Ecto neural progenitor cell (in vitro differentiated cells): Measurements from ENCODE around the gene SELENBP1.
"Not testable (repeated sequence)": the region's sequence is repeated elsewhere in the genome, so short reads cannot be mapped to it uniquely, and the experiment has no call there.

Experiments used
- DNase-seq: peaks from one replicate; pipeline ENCODE4 v3.0.0-alpha.2; 2018; ENCODE audit warnings: low spot score

The SELENBP1 gene

GRCh38 chr1:151377150-151377884 lies 4.8 kb upstream of the SELENBP1 start:
- no peak for DNase-seq

- no peak for DNase-seq
These were observed 691 bp upstream of the SELENBP1 start for GRCh38 chr1:151373196-151373595.

- no peak for DNase-seq
These were observed 991 bp downstream of the SELENBP1 start for GRCh38 chr1:151371370-151372057.

- no peak for DNase-seq
These were observed 2.1 kb downstream of the SELENBP1 start for GRCh38 chr1:151370211-151370911.

GRCh38 chr1:151369621-151370048 lies 2.9 kb downstream of the SELENBP1 start:
- DNase-seq = no peak

GRCh38 chr1:151369302-151369610 lies 3.2 kb downstream of the SELENBP1 start:
- no peak for DNase-seq

GRCh38 chr1:151368393-151369301 lies 3.9 kb downstream of the SELENBP1 start:
- DNase-seq = no peak

- no peak for DNase-seq
These were observed 4.7 kb downstream of the SELENBP1 start for GRCh38 chr1:151367658-151368392.

- no peak for DNase-seq
These were observed 7.5 kb downstream of the SELENBP1 start for GRCh38 chr1:151364996-151365395.

GRCh38 chr1:151362308-151363155 lies 10.0 kb downstream of the SELENBP1 start:
- no peak for DNase-seq

- DNase-seq = no peak
These were observed 10.6 kb downstream of the SELENBP1 start for GRCh38 chr1:151361883-151362282.

- no peak for DNase-seq
These were observed 15.8 kb downstream of the SELENBP1 start for GRCh38 chr1:151356696-151357095.

- DNase-seq = no peak
These were observed 20.3 kb downstream of the SELENBP1 start for GRCh38 chr1:151352021-151352718.

GRCh38 chr1:151350323-151350722 lies 22.2 kb downstream of the SELENBP1 start:
- not testable (repeated sequence) for DNase-seq

- no peak for DNase-seq
These were observed 24.8 kb downstream of the SELENBP1 start for GRCh38 chr1:151347523-151348246.

GRCh38 chr1:151346769-151347522 lies 25.6 kb downstream of the SELENBP1 start, which contains the start of gene RFX5:
TSS of gene RFX5 (minus strand) at chr1:151347252. CDS start at chr1:151346320, 932 bp downstream.
- DNase-seq = peak; percentile 97

GRCh38 chr1:151346082-151346768 lies 26.3 kb downstream of the SELENBP1 start:
- no peak for DNase-seq

- DNase-seq = no peak
These were observed 28.2 kb downstream of the SELENBP1 start for GRCh38 chr1:151344291-151344690.
